ENCODE results near the gene MPST. TPM values are rescaled to one million over a fixed set of nuclear protein-coding genes. Genes with fewer than 3 reads are reported as not detected.

MPST gene
- 100 to 1,000 TPM in 5 of 9 donors, 10 to 100 TPM in 4; 41.8 to 332 (median 149) TPM for total RNA-seq
- polyA plus RNA-seq: 100 to 1,000 TPM in 2 of 3 donors, 1 to 10 TPM in 1; 7.9 to 161 (median 136) TPM
- long read RNA-seq, donor 1, partial matches to known transcripts: 0 of 5 reads
- long read RNA-seq, donor 1, other reads (novel, unspliced or antisense): 0 of 5 reads
- long read RNA-seq, donor 2, partial matches to known transcripts: 48 of 54 reads
- long read RNA-seq, donor 2, other reads (novel, unspliced or antisense): 0 of 54 reads
- long read RNA-seq, donor 3, partial matches to known transcripts: 71 of 73 reads
- long read RNA-seq, donor 3, other reads (novel, unspliced or antisense): 0 of 73 reads
- long read RNA-seq, donor 4, transcript MPST-206 (3 exons, 1,331 nt): major isoform, 34 of 87 reads
- long read RNA-seq, donor 4, transcript MPST-203 (3 exons, 1,345 nt): minor isoform, 29 of 87 reads
- long read RNA-seq, donor 4, partial matches to known transcripts: 18 of 87 reads
- long read RNA-seq, donor 4, other reads (novel, unspliced or antisense): 4 of 87 reads
- long read RNA-seq, donor 5, transcript MPST-201 (4 exons, 1,504 nt): minor isoform, 5 of 285 reads
- long read RNA-seq, donor 5, transcript MPST-203 (3 exons, 1,345 nt): minor isoform, 58 of 285 reads
- long read RNA-seq, donor 5, transcript MPST-206 (3 exons, 1,331 nt): major isoform, 164 of 285 reads
- long read RNA-seq, donor 5, partial matches to known transcripts: 26 of 285 reads
- long read RNA-seq, donor 5, other reads (novel, unspliced or antisense): 26 of 285 reads
- long read RNA-seq, donor 6, transcript MPST-203 (3 exons, 1,345 nt): minor isoform, 11 of 38 reads
- long read RNA-seq, donor 6, transcript MPST-206 (3 exons, 1,331 nt): major isoform, 13 of 38 reads
- long read RNA-seq, donor 6, partial matches to known transcripts: 11 of 38 reads
- long read RNA-seq, donor 6, other reads (novel, unspliced or antisense): 2 of 38 reads
- long read RNA-seq, donor 7, transcript MPST-203 (3 exons, 1,345 nt): major isoform, 5 of 6 reads
- long read RNA-seq, donor 7, partial matches to known transcripts: 0 of 6 reads
- long read RNA-seq, donor 7, other reads (novel, unspliced or antisense): 0 of 6 reads
- long read RNA-seq, donor 8, transcript MPST-206 (3 exons, 1,331 nt): major isoform, 9 of 20 reads
- long read RNA-seq, donor 8, transcript MPST-203 (3 exons, 1,345 nt): minor isoform, 5 of 20 reads
- long read RNA-seq, donor 8, partial matches to known transcripts: 5 of 20 reads
- long read RNA-seq, donor 8, other reads (novel, unspliced or antisense): 0 of 20 reads
- long read RNA-seq, donor 9, partial matches to known transcripts: 5 of 11 reads
- long read RNA-seq, donor 9, other reads (novel, unspliced or antisense): 0 of 11 reads
- long read RNA-seq, donor 10, transcript MPST-206 (3 exons, 1,331 nt): major isoform, 8 of 10 reads
- long read RNA-seq, donor 10, partial matches to known transcripts: 0 of 10 reads
- long read RNA-seq, donor 10, other reads (novel, unspliced or antisense): 0 of 10 reads

DNA sequence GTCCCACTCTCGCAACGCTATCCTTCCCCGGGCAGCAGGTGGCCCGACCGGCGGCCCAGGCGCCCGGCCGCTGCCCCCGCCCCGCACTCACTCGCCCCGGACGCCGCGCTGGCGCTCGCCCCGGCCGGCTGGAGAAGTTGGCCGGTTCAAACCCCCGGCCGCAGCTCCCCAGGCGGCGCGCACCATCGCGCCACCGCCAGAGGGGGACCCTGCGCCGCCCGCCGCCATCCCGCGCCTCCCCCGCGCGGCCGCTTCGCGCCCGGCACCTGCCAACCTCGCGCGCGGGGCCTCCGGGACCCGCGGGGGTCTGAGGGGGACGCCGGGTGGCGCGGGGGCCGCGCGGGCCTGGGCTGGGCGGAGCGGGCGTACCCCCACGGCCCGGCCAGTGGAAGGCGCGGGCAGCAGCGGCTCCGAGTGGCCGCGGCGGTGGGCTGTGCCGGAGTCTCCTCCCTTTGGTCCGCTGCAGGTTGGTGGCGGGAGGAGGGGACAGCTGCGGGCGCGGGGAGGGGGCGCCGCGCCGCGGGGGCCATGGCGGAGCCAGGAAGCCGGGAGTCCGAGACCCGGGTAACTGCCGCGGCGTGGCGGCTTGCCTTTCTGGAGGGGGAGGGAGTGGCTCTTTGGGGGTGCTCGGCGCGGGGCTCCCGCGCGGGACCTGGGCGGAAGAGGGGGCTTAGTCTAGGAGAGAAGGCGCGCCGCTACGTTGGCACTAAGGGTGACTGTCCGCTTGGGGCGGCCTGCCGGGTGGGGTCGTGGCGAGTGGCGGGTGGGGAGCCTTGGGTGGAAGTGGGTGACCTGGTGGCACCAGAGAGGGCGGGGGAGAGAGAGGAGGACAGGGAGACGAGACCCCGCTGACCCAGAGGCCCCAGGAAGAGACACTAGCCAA lies at the start of gene MPST, which contains the start of gene TST:
Gene MPST (plus strand): TSS at position 434 of the 883 bp plus-strand sequence. CDS start 95 bp downstream, at position 529.
Gene TST (minus strand): TSS at position 139 of the 883 bp plus-strand sequence. CDS start 715 bp downstream, outside the sequence.
- H3K36me3 ChIP-seq (replicated peaks in 1 of 2): peaks cover 0 to 13% of the 10 kb centered on the region in 2 donors
- intact Hi-C loops (cut with DNase I): no loop called here
- H3K4me1 ChIP-seq (replicated peaks in 1 of 2): peaks cover 57 to 77% of the 10 kb centered on the region in 2 donors
- H3K4me3 ChIP-seq: peak within 1 kb of the TSS; percentile 33 to 94 (median 78)
- no peaks in the 10 kb centered on the region for H3K27me3 ChIP-seq
- H3K9me3 ChIP-seq (replicated peaks in 1 of 3): no peaks in the 10 kb centered on the region
- TF ChIP-seq CTCF (IDR thresholded peaks at IDR 0.05) (peak in 4 of 6 experiments; percentile 22 to 75 (median 50)), POLR2A (IDR thresholded peaks at IDR 0.05) (peak; percentile 52 to 85)
- 0 to 1% (median 0%) methylated on average over 3 to 107 of the region's 107 CpGs for WGBS, 4 donors
- DNase-seq: peak; percentile 79 to 86 (median 82)
- H3K27ac ChIP-seq: peak within 1 kb of the TSS; percentile 76 to 98 (median 88)

- no peak for DNase-seq
- WGBS, 4 donors: 84 to 88% (median 86%) methylated on average over 19 of the region's 19 CpGs
- no peak overlapping the region for H3K4me3 ChIP-seq
- H3K4me1 ChIP-seq (replicated peaks in 1 of 2): peaks cover 10 to 14% of the 10 kb centered on the region in 2 donors
- no peaks in the 10 kb centered on the region for H3K27me3 ChIP-seq
- peak overlapping the region in 3 of 5 donors; percentile 29 to 54 (median 42) for H3K27ac ChIP-seq
- H3K9me3 ChIP-seq (replicated peaks in 1 of 3): no peaks in the 10 kb centered on the region
- TF ChIP-seq CTCF (IDR thresholded peaks at IDR 0.05): no peak
- TF ChIP-seq POLR2A (IDR thresholded peaks at IDR 0.05): no peak
- intact Hi-C loops (cut with DNase I): no loop called here
- no peaks in the 10 kb centered on the region for H3K36me3 ChIP-seq (replicated peaks in 1 of 2)
Observed at GRCh38 chr22:36971341-36972125, 48.0 kb upstream of the MPST start.

- H3K36me3 ChIP-seq (replicated peaks in 1 of 2): no peaks in the 10 kb centered on the region
- H3K27me3 ChIP-seq: no peaks in the 10 kb centered on the region
- H3K9me3 ChIP-seq (replicated peaks in 1 of 3): no peaks in the 10 kb centered on the region
- TF ChIP-seq CTCF (IDR thresholded peaks at IDR 0.05) (no peak), POLR2A (IDR thresholded peaks at IDR 0.05) (no peak)
- intact Hi-C loops (cut with DNase I): loop anchor here (5.0 kb wide), 2 partner anchors 104 to 429 kb away; no protein-coding TSS in a partner anchor
- no peak for DNase-seq
- 90 to 96% (median 91%) methylated on average over 4 of the region's 4 CpGs for WGBS, 4 donors
- peaks cover 0 to 12% of the 10 kb centered on the region in 2 donors for H3K4me1 ChIP-seq (replicated peaks in 1 of 2)
- H3K4me3 ChIP-seq: no peak overlapping the region
- H3K27ac ChIP-seq: no peak overlapping the region
Observed at GRCh38 chr22:36976606-36977005, 42.9 kb upstream of the MPST start.

Measured in adrenal gland (tissue), 19 donors.